CMK (cell line): ENCODE data around the gene CERS5.
"Not testable (repeated sequence)": the region's sequence is repeated elsewhere in the genome, so short reads cannot be mapped to it uniquely, and the experiment has no call there.

Experiments
- DNase-seq: peaks from one replicate; pipeline ENCODE4 v3.0.0-alpha.2; 2010; ENCODE audit warnings: low read depth

CERS5 gene

GRCh38 chr12:50102646-50103309, 64.4 kb downstream of the CERS5 start:
- no peak for DNase-seq

GRCh38 chr12:50102131-50102531, 65.0 kb downstream of the CERS5 start:
- DNase-seq: no peak

GRCh38 chr12:50101663-50102062, 65.5 kb downstream of the CERS5 start:
- no peak for DNase-seq

- no peak for DNase-seq
Observed at GRCh38 chr12:50100561-50100960, 66.6 kb downstream of the CERS5 start.

- DNase-seq: no peak
Observed at GRCh38 chr12:50099302-50100008, 67.7 kb downstream of the CERS5 start.

- DNase-seq: no peak
Observed at GRCh38 chr12:50097952-50098351, 69.2 kb downstream of the CERS5 start.

- no peak for DNase-seq
Observed at GRCh38 chr12:50090391-50090790, 76.8 kb downstream of the CERS5 start.

- DNase-seq: no peak
Observed at GRCh38 chr12:50089730-50090129, 77.4 kb downstream of the CERS5 start.

GRCh38 chr12:50088577-50089335, 78.4 kb downstream of the CERS5 start:
- DNase-seq: peak; percentile 52

GRCh38 chr12:50087995-50088394, 79.2 kb downstream of the CERS5 start:
- no peak for DNase-seq

GRCh38 chr12:50087151-50087550, 80.0 kb downstream of the CERS5 start:
- DNase-seq: no peak

- DNase-seq: no peak
Observed at GRCh38 chr12:50086148-50086547, 81.0 kb downstream of the CERS5 start.

GRCh38 chr12:50085615-50086072, 81.5 kb downstream of the CERS5 start:
- DNase-seq: no peak

GRCh38 chr12:50084775-50085614, 82.2 kb downstream of the CERS5 start, which contains the start of gene SMARCD1:
TSS of gene SMARCD1 (plus strand) at chr12:50085342. CDS start at chr12:50085370, 28 bp downstream.
- DNase-seq: peak; percentile 86

GRCh38 chr12:50084409-50084774, 82.8 kb downstream of the CERS5 start:
- not testable (repeated sequence) for DNase-seq

GRCh38 chr12:50083301-50083700, 83.9 kb downstream of the CERS5 start:
- no peak for DNase-seq

- no peak for DNase-seq
Observed at GRCh38 chr12:50082644-50083043, 84.5 kb downstream of the CERS5 start.

GRCh38 chr12:50081096-50081808, 85.9 kb downstream of the CERS5 start:
- no peak for DNase-seq

- DNase-seq: no peak
Observed at GRCh38 chr12:50079771-50080170, 87.4 kb downstream of the CERS5 start.
